HG03432 (cell line): ENCODE results near the gene SNTB2.
"Not testable (repeated sequence)": the region's sequence is repeated elsewhere in the genome, so short reads cannot be mapped to it uniquely, and the experiment has no call there.

Experiments used
- ATAC-seq: cut with Tn5 transposase; IDR thresholded peaks from one replicate; pipeline ENCODE4 v1.9.1; 2021; ENCODE audit warnings: mild to moderate bottlenecking, moderate library complexity; ENCODE audit not compliant: unreplicated experiment

Gene SNTB2

DNA sequence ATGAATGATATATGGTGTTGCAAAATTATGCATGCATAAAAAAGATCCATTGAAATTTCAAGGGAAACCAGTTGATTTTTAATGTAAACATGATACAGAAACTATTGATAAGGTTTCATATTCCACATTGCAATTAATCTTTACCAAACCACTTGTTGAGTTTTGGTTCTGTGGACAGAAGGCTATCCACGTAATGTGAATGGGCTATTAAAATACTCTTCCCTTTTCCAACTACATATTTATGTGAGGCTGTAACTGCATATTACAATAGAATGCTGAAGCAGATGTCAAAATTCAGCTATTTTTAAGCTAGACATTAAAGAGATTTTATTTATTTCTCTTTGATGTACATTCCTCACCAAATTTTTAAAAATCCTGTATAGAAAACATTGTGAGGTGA, 90.4 kb downstream of the SNTB2 start:
- ATAC-seq: no peak

DNA sequence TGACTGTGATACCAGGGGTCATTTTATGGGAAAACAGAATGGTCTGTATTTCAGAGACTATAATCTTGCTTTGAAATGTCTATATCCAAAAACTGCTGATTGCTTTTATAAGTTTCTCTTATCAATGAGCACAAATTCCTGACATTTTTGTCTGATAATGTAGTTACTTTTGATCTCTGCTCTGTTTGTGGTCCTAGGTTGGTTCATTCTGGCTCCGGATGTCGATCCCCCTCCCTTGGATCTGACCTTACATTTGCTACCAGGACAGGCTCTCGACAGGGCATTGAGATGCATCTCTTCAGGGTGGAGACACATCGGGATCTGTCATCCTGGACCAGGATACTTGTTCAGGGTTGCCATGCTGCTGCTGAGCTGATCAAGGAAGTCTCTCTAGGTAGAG, 96.9 kb downstream of the SNTB2 start:
- ATAC-seq: no peak

DNA sequence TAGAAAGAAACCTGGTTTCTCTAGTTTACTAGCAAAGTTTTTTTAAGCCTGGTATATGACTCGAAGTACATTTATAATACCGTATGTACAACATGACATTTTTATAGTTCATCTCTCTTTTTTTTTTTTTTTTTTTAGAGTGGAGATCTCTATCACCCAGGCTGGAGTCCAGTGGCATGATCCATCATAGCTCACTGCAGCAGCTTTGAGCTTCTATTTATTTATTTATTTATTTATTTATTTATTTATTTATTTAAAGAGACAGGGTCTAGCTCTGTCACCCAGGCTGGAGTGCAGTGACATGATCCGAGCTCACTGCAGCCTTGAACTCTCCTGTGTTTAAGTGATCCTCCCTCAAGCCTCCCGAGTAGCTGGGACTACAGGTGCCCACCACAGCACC, 98.3 kb downstream of the SNTB2 start:
- no peak for ATAC-seq

DNA sequence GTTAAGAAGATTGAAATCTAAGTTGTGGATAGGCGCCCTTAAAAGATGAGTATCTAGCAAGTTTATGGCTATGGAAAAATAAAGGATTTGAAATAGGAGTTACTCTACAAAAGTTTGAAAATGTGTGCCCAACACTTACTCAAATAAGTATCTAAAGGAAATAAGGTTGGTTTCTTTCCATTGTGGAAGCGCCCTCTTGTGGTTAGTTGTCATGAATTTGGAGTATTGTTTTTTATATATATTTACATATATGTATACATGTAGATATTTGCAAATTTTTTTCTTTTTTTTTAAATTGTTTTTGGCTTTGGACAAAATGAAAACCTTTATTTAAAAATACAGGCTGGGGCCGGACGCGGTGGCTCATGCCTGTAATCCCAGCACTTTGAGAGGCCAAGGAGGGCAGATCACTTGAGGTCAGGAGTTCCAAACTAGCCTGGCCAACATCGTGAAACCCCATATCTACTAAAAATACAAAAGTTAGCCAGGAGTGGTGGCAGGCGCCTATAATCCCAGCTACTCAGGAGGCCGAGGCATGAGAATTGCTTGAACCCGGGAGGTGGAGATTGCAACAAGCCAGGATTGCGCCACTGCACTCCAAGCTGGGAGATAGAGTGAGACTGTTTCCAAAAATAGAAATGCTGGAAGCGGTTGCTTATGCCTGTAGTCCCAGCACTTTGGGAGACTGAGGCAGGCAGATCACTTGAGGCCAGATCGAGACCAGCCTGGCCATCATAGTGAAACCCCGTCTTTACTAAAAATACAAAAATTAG, 100.2 kb downstream of the SNTB2 start:
- ATAC-seq: no peak

DNA sequence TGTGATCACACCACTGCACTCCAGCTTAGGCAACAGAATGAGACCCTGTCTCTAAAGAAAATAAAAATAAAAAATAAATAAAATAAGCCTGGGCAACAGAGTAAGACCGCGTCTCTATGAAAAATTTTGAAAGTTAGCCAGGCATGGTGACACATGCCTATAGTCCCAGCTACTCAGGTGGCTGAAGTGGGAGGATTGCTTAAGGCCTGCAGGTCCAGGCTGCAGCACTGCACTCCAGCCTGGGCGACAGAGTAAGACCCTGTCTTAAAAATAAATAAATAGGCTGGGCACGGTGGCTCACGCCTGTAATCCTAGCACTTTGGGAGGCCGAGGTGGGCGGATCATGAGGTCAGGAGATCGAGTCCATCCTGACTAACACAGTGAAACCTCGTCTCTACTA, 104.7 kb downstream of the SNTB2 start:
- not testable (repeated sequence) for ATAC-seq

DNA sequence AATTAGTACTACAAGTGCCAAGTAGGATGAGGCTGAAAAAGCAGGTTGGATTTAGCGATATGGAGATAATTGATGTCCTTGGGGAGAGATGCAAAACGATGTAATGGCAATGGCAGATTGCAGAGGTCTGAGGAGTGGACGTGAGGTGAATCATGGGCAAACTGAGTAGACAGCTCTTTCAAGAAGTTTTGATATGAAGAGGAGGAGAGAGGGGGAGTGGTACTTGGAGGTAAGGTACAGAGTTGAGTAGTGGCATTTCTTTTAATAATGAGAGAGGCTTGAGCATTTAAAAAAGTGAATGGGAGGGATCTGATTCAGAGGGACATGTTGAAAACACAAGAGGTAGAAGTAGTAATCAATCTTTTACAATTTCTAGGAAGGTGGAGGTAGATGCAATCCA, 106.4 kb downstream of the SNTB2 start:
- ATAC-seq: no peak

DNA sequence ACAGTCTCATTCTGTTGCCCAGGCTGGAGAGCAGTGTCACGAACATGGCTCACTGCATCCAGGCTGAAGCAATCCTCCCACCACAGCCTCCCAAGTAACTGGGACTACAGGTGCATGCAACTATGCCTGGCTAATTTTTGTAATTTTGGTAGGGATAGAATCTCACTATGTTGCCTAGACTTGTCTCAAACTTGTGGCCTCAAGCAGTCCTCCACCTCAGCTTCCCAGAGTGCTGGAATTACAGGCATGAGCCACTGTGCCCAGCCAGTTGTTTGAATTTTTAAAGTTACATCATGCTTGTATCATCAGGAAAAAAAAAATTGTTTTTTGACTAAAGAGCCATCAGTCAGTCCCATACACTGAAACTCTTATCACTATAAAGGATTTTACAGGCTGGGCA, 107.1 kb downstream of the SNTB2 start:
- no peak for ATAC-seq

DNA sequence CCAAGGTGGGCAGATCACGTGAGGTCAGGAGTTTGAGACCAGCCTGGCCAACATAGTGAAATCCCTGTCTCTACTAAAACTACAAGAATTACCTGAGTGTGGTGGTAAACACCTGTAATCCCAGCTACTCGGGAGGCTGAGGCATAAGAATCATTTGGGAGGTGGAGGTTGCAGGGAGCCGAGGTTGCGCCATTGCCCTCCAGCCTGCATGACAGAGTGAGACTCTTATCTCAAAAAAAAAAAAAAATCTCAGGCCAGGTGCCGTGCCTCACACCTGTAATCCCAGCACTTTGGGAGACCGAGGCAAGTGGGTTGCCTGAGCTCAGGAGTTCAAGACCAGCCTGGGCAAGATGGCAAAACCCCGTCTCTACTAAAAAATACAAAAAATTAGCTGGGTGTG, 109.8 kb downstream of the SNTB2 start:
- not testable (repeated sequence) for ATAC-seq

DNA sequence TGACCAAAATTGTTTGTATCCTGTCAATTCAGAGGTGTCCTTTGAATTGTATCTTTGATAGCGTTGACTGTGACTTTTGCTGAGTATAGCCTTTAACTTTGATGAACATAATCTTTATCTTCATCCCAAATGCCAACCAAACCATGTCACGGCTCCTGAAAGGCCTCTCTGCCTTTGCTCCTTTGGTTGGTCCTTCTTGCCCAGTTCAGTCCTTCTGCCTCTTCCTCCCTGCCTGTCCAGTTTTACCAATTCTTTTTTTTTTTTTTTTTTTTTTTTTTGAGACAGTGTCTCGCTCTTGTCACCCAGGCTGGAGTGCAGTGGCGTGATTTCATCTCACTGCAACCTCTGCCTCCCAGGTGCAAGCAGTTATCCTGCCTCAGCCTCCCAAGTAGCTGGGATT, 111.3 kb downstream of the SNTB2 start:
- ATAC-seq: no peak

DNA sequence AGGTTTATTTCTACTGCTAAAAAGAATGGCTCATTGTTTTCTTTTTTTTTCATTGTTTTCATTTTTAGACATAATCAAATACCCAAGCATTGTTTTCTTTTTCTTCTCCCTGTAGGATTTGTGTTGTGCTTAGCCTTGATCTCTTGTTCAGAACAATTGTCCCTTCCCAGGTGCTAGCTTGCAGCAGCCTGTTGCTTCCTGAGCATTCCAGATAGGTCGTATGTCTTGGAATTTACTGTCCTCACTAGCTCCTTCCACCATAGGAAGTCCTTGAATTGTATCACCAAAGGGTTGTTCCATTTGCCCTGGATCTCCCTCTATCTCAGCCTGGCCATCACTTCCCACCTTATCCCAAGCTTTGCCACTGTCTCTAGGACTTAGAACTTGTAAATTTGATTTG, 114.2 kb downstream of the SNTB2 start:
- ATAC-seq: no peak

DNA sequence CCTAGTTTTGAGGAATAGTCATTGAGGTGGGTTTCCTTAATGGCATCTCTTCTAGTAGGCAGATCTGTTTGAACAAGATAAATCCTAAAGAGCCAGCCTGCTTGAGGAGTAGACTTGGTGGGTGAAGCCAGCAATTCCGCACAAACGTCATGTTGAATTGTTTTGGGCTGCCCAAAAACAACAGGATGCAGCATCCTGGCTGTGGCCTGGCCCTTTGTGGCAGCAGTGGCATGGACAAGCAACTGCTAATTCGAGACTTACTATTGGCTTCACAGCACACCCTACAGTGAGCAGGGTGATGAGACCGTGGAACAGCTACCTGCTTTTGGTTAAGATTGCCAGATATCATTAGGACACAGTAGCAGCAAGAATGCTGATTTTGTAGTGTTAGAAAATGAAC, 114.9 kb downstream of the SNTB2 start:
- no peak for ATAC-seq

DNA sequence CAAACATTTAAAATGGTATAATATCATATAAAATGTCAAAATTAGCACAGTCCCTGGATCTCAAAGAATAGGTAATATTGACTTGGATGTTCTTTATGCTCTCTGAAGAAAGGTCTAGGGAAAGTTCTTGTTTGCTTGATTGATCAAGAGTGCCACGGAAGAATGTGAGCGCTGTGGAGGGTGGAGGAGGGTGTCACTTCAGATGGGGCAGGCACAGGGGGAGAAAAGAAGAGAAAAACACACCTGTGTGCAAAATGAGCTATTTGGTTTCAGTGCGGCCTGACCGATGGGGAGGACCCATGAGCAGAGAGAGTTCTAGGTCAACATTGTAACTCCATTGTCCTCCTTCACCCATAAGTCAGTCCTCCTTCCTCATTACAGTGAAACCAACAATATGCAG, 115.3 kb downstream of the SNTB2 start:
- ATAC-seq: no peak

DNA sequence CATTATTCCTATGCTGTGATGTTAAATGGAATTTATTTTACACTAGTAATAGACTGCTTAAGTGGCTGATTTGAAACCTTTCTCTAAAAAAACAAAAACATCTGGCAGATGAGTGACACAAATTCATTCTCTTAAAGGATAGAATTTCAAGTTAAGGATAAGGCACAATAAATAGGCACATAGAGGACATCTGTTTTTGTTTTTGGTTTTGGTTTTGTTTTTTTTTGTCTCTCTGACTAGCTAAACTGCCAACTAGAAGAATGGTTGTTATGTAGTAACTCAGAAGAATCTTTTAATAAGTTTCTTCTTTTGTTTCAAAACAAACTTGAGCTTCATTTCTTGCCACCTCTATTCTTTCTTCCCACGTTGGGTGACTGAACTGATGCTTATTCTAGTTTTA, 119.1 kb downstream of the SNTB2 start:
- no peak for ATAC-seq

DNA sequence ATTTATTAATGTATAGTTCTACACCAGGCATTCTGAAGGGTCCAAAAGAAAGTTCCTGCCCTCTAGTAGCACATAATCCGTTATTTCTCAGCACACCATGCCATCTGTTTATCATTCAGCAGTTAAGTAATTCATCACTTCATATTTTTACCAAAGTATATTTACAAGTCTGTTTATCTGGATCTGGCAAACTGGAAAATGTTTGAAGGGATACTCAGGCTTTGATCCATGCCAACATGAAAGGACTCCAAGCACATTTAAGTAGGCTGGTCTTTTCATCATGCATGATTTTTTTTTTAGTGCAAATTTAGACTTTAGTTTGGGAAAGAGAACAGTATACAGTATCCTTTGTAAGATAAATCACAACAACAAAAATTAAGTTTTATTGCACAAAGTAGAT, 120.1 kb downstream of the SNTB2 start:
- no peak for ATAC-seq

DNA sequence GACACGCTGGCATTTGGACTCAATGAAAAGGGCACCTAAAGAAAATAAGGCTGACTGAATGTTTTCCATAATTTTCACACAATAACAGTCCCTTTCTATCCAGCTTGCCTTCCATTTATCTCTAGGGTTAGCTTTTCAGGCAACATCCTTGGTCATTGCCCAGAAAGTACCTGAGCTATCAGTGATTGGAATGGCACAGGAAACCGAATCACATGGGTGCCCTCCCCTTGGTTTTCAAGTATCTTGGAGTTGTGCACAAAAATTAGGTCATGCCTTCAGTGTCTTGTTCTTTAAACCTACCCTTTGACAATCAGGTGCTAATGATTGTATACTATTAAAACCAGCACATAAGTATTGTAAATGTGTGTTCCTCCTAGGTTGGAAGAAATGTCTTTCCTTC, 120.9 kb downstream of the SNTB2 start:
- no peak for ATAC-seq

DNA sequence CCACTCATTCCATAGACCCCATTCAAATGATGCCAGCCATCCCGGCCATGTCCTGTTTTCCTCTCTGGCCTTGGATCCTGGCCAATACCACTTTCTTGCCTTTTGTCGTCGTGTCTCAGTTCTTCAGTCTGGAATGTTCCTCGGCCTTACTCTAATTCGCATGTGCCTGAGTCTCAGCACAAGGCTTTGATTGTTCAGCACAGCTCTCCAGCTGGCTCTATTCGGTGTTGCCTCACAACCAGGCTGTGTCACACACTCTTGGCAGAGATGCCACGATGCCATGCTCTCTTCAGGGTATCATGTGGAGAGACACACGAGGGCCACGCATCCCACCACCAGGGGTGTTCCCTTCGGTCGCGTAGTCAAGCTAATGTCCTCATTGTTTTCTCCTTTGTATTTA, 122.4 kb downstream of the SNTB2 start:
- ATAC-seq: no peak

DNA sequence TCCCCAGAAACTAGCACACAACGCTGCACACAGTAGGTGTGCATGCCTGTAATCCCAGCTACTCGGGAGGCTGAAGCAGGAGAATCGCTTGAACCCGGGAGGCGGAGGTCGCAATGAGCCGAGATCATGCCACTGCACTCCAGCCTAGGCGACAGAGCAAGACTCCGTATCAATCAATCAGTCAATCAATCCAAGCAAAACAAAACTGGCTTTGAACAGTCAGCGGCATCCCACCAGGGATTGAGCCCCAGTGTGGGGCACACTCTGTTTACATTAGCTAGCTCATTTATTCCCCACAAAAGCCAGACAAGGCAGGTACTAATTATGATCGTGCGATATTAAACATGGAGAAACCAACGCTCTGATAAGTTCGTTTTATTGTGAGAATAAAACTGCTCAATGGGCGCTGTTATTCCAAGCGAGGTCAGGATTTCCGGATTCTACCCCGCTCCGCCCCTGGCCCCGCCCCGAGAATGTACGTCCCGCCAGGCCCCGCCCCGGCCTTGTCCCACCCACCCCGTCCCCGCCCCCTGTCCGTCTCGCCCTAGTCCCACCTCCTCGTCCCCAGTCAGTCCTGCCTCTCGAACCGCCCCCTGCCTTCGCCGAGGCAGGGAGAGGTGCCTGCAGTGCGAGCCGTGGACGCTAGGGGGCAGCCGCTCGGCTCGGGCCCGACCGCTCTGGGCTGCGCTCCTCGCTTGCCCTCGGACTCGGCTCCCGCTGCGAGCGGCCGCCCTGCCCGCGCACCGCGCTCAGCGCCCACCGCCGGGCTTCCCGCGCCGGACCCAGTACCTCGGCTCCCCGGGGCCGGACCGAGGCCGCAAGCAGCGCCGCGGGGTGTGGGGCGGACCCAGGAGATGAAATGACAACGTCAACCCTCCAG, 123.9 kb downstream of the SNTB2 start, which contains the start of gene VPS4A:
TSS of gene VPS4A (plus strand) at position 698 of the 880 bp plus-strand sequence. CDS start at position 860, 162 bp downstream.
- peak; percentile 94 for ATAC-seq

DNA sequence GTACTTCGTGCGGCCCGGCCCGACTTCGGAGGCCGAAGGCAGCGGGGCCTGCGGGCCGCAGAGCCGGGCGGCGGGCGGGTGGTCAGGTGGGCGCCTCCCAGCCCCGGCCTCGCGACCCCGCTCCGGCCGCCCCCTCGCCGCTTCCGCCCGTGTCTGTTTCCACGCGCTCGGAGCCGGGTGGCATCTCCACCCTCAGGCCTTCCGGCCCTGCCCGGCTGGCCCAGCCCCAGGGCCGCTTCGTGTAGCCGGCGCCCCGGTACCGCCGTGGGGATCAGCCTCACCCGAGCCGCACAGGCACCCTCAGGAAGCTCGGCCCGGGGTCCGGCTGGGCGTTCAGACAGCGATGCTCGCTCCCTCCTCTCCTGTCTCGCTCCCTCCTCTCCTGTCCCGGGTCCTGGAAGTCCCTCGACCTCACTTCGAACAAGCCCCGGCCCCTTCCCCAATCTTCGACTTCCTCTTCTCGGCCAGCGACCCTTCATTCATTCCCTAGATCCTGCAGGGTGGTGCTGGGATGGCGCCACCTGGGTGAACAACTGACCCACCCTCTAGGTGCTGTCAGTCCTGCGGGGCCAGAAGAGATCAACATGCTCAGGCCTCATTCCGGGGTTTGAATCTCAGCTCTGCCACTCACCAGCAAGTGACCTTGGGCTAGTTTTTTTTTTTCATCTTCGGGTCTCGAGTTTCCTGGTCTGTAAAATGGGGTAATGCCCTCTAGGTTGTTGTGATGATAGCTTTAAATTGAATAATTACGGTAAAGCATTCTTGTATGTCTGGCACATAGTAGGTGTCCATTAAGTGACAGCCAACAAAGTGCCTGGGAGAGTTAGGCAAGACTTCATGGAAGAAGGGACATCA, 124.8 kb downstream of the SNTB2 start:
- ATAC-seq: peak; percentile 52

DNA sequence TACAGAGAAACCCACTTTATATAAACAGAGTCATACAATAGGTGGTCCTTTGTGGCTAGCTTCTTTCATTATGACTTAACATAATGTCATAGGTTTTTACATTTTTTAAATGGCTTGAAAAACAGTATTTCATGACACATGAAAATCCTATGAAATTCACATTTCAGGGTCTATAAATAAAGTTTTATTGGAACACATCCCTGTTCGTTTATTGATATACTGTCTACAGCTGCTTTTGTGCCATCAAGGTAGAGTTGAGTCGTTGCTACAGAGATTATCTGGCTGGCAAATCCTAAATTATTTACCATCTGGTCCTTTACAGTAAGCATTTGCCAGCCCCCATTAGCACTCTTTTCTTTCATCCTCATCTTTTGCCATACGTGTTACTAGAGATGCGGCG, 126.5 kb downstream of the SNTB2 start:
- no peak for ATAC-seq

DNA sequence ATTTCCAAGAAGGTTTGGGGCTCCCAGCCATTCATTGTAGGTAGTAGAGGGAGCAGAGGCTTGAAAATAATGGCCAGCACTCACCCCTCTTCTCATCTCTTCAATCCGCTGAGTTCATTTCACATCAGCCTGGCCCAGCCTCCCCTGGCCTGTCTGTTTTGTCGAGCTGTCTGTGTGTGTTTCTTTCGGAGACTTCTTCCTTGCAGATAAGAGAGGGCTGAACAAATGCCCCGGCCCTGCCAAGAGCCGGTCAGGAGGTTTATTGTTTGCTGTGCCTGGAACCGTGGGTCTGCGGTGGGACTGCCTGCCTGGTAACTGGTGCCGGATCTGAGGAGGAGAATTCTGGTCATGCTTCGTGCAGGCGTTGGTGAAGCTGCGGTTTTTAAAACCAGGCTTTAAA, 127.6 kb downstream of the SNTB2 start:
- no peak for ATAC-seq
